ENCODE measurements around the gene CFAP46.
"Not testable (repeated sequence)": the region's sequence is repeated elsewhere in the genome, so short reads cannot be mapped to it uniquely, and the experiment has no call there.

Gene CFAP46

DNA sequence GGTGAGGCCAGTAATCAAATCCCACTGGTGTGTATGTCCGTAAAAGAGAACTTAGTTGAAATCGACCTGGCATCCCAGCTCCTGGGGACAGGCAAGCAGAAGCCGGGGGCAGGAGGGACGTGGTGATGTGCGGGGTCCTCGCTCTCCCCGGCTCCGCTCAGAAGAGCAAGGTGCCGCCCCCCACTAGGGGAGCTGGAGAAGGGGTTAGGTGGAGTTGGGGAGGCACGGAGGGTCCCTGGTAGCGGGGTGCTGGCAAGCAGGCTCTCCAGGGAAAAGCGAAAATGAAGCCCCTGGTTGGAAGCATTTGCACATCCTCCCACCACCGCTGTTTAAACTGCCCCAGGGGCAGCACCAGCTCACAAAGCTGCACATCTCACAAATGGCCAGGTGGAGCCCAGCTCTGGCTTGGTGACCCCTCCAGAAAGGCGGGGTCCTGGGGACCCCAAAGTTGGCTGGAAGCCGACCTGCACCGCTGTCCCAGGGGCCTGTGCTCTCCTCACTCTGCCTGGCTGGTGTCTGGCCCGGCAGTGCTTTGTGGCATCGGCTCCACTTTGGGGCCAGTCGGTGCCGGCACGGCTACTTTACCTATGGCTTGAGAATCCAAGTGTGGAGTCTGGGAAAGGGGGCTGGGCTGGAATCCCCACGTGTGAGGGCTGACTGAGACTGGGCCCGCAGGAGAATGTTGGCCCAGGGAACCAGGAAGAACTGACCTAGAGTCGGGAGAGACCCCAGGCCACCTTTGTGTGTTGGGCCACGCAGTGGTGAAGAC is 2.9 kb upstream of the CFAP46 start:
- DNase-seq (ENCODE audit: low read depth in 3 of 3), result no peak

DNA sequence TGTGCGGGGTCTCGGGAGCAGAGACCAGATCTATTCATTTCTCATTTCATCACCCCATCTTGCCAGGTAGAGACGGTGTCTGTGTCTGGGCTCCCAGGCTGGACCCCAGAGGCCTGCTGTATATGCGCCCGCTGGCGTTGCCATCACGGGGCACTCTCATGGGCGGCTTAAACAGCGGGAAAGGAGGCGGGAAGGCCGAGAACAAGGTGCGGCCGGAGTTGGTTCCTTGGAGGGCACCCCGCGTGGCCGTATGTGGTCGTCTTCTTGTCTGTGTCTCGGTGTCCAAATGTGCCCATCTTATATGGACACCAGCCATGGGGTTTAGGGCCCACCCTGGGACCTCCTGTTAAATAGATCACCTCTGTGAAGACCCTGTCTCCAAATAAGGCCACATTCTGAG is 2.1 kb upstream of the CFAP46 start:
- no peak for DNase-seq (ENCODE audit: low read depth in 3 of 3)

DNA sequence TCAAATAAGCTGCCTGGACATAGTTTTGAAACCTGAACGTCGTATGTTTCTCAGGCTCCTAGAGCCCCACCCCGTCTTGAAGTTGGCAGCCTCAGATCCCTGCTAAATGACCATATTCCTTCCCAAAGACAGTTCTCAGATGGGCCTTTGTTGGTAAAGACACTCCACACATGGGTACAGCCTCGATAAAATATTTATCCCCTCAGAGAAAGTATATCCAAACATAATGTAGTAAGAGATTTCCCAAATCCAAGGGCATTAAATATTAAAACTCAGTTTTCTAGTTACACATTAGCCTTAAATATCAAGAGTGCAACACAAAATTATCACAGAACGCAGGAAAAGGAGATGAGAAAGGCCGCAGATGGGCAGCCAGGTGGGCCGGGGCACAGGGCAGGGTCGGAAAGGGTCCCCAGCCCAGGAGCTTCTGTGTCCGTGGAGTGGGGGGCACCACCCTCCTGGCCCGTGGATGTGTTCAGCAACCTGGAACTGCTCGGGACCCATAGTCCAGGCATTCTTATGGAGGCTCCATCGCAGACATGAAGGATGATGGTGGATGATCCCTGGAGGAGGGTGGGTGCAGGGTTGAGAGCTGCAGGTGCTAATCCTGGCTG is 1.5 kb upstream of the CFAP46 start:
- DNase-seq (ENCODE audit: low read depth in 3 of 3), result no peak

DNA sequence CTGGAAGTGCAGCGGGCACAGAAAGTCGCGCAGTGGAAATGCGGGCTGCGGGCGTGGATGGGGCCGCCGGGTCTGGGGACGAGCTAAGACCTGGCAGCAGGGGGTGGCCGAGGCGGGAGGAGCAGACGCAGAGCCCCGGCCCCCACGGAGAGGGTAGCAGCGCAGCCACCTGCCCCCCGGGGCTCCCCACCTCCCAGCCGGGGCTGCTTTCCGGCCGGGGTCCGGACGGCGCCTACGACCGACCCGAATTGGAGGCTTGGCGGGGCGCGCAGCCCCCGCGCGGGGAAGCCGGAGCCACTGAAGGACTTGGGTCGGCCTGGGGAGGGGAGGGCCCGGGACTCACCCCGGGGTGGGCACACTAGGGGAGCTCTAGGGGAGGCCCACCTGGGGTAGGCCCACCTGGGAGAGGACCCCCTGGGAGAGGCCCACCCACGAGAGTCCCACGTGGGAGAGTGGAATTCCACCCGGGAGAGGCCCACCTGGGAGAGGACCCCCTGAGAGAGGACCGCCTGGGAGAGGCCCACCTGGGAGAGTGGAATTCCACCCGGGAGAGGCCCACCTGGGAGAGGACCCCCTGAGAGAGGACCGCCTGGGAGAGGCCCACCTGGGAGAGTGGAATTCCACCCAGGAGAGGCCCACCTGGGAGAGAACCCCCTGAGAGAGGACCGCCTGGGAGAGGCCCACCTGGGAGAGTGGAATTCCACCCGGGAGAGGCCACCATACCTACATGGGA is 854 bp upstream of the CFAP46 start:
- DNase-seq (ENCODE audit: low read depth in 3 of 3), result no peak

DNA sequence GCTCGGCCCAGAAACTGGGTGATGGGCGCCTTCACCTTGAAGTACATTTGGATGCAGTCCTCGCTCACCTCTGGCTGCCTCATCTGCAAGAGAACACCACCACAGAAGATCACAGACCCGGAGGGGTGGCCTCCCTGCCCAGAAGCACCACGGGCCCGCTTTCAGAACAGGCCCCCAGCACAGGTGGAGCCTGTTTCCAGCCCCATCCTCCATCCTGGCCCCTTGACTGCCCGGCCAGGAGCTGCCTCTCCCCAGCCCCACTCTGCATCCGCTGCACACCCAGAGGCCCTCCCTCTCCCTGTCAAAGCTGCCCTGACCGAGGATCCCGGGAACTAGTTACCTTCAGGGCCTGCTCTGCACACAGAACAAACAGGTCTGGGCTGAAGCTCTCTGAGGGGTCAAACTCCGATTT is 724 bp downstream of the CFAP46 start:
- no peak for DNase-seq (ENCODE audit: low read depth in 3 of 3)

DNA sequence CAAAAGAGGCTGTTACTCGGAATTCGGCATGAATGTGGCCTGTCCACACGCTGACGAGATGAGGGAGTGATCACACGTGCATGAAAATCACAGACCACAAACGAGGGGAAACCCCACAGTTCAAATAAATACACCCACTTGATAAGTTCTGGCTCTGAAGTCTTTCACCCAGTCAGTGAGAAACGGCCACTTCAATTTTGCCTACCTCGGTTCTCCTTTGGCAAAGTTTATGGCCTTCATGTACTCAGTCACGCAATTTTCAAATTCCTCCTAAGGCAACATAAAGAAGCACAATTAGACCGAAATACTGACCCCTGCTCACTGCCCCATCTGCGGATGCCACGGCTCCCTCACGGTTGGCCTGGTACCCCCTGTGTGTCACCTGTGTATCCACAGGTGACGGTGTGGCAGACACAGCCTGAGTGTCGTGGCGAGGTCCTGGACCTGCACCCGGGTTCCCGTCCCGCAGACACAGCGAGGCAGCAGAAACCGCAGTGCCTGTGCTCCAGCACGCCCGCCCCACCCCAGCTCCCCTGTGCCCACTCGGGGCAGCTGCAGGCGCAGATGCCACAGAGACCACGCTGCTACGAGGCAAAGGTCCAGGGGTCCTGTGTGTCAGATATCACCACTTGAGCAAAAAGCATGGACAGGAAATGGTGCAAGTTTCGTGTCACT is 1.4 kb downstream of the CFAP46 start:
- DNase-seq (ENCODE audit: low read depth in 3 of 3), result no peak

DNA sequence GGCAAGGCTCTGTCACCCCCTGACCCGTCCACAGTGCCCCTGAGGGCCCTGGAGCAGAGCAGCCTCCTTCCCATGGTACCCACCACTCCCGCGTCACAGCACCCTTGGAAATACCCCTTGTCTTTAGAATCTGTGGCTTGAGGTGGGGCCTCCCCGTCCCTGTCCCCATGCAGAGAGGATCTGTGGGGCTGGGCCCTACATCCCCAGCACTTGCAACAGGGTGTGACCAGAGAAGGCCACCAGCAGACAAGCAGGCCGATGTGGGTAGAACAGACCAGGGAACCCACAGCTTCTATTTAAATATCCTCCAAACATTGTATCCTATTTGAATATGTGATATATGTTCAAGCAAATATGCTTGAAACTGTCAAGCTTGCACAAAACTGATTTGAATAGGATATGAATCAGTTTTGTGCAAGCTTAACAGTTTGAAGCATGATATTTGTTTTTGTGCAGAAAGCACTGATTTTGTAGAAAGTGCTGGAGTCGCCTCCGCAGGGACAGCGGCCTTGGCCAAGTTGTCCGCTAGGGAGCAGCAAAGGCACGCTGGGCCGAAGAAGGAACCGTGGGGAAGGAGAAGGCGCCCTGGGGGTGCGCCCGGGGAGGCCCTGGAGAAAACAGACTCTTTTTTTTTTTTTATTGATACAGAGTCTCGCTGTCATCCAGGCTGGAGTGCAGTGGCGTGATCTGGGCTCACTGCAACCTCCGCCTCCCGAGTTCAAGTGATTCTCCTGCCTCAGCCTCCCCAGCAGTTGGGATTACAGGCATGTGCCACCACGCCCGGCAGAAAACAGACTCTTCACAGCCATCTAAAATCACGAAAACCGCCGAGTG is 2.2 kb downstream of the CFAP46 start:
- no peak for DNase-seq (ENCODE audit: low read depth in 3 of 3)

DNA sequence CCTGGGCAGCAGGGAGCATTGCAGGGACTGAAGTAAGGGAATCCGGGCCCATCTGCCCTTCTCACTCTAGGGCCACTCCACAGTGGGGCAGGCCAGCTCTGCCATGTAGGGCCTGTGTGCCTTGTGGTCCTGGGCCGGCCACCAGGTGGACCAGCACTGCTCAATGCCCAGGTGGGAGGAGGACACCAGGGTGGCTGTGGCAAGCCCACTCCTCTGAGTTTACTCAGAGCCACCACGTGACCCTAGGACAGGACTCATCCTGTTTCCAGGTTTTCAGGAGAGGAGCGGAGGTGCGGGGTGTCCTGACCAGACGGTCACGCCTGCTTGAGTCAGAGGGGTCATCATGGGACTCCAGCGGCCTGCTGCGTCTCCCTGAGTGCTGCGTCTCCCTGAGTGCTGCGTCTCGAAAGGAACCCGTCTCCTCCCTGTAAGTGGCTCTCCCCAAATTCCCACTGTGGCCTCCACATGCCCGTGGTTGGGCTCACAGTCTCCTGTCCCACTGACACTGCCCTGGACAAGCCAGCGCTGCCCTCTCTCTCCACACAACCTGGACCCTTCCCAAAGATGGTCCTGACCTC is 2.9 kb downstream of the CFAP46 start:
- no peak for DNase-seq (ENCODE audit: low read depth in 3 of 3)

DNA sequence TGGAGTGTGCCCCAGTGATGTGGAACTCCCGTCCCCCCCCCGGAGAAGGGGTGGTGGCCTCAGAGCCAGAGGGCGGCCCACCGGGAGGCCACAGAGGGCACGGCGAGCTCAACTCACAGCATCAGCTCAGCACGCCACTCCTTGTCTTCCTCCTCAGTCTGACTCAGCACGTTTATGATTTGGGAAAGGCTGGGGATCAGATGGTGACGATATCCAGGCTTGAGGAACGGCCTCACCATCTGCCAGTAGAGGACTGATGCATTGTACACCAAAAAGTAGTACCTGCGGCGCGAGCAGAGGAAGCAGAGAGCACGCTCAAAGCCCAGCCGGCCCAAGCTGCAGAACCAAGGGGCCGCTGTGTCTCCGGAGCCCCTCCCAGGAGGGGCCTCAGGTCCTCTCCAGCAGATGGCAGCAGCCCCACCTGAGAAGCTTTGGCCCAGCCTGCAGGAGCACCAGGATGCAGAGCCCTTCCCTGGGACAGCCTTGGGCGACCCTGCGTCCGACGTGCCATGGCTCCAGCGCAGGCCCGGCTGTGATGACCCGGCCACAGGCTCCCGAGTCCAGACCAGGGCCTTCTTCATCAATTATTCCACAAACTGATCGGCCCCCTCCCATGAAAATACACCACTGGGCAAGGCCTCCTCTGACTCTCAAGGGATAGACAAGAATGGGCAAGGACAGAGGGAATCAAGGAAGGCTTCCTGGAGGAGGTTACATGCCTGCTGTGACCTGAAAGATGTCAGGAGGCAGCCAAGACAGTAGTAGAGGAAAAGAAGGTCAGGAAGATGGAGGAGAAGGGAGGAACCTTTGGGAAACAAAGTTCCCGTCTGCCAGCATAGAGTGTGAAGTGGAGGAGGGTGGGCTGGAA is 3.7 kb downstream of the CFAP46 start:
- DNase-seq (ENCODE audit: low read depth in 3 of 3), result no peak

DNA sequence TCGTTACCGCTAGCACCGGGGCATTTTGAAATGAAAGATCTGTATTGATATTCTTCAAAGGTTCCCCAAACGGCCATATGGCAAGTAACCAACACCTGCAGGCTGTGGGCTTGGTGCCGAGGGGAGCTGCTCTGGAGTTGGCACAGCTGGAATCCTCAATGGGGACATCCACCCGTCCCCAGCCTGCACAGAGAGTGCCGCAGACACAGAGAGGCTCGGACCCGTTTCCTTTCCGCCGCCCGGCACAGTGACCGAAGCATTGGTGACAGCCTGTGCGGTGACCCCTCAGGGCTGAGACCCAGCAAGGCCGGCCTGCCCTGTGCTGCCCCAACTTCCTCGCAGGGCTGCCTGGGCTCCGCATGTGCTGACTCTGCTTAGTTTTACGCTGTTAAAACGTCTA is 4.5 kb downstream of the CFAP46 start:
- DNase-seq (ENCODE audit: low read depth in 3 of 3), result no peak

DNA sequence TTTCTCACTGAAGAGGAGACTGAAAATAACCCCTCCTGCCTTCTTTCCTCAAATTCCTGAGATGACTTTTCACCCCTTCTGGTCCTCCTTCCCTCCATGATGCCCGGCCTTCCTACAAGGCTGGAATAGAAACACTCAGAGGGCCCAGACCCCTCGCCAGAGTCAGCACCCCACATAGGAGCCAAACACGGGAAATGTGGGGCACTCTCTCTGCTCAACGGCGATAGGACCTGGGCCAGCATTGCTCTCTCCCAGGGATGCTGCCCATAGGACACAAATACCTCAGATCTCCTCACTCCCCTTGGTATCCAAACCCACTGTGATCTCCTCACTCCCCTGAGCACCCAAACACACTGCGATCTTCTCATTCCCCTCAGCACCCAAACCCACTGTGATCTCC is 7.4 kb downstream of the CFAP46 start:
- no peak for DNase-seq (ENCODE audit: low read depth in 3 of 3)

DNA sequence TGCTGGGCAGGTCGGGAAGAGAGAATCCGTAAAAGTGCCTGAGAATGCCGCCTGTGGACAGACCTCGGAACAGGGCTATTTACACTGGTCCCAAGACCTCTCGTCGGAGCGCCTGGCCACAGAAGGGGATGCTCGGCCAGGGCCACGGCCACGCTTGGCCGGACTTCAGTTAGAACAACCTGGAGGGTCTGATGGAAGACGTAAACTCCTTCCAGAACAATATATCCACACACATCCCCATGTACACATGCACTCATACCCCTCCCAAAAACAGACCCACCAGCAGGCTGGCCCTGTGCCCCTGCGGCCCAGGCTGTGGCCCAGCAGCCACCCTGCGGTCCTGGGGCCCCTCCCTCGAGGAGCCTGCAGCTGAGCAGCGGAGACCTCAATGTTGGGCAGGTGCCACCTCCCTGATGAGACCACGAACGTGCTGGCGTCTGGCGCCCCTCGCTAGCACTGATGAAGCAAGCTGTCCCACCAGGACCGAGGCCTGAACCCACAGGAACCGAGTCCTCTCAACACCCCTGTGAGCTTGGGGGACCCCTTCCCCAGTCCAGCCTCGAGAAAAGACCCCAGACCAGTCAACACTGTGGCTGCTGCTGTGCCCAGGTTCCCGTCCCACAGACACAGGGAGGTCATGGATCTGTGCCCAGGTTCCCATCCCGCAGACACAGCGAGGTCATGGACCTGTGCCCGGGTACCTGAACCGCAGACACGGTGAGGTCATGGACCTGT is 8.9 kb downstream of the CFAP46 start:
- DNase-seq (ENCODE audit: low read depth in 3 of 3), result no peak

DNA sequence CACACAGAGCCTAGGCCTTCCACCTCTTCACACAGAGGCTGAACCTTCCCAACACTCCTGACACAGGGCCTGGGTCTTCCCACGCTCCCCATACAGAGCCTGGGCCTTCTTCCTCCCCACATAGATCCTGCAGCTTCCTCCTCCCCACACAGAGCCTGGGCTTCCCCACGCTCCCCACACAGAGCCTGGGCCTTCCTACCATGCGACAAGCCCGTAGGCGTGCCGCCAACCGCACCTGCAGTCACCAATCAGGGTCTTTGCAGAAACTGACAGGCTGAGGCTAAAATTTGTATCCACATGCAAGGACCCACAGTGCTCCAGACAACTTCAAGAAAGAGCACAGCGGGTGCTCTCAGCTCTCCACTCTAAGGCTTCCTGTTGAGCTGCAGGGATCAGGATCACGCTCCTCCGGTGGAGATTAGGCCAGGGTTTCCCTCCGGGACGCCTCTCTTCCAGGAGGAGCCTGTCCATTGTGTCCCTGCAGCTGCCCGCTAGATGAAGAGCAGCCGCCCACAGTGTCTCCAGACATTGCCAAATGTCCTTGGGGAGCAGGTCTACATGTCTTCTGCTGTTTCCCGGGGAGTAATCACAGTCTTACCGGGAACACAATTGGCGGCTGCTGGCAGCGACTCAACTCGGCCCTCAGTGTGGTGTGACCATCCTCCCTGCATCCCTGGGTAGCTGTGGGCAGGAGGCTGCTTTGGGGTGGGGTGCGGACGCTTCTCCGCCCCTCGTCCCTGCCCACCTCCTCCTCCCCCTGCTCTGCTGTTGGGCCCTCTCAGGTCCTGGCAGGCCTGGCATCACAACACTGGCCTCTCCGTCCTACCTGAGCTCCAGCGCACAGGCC is 9.7 kb downstream of the CFAP46 start:
- DNase-seq (ENCODE audit: low read depth in 3 of 3), result no peak

DNA sequence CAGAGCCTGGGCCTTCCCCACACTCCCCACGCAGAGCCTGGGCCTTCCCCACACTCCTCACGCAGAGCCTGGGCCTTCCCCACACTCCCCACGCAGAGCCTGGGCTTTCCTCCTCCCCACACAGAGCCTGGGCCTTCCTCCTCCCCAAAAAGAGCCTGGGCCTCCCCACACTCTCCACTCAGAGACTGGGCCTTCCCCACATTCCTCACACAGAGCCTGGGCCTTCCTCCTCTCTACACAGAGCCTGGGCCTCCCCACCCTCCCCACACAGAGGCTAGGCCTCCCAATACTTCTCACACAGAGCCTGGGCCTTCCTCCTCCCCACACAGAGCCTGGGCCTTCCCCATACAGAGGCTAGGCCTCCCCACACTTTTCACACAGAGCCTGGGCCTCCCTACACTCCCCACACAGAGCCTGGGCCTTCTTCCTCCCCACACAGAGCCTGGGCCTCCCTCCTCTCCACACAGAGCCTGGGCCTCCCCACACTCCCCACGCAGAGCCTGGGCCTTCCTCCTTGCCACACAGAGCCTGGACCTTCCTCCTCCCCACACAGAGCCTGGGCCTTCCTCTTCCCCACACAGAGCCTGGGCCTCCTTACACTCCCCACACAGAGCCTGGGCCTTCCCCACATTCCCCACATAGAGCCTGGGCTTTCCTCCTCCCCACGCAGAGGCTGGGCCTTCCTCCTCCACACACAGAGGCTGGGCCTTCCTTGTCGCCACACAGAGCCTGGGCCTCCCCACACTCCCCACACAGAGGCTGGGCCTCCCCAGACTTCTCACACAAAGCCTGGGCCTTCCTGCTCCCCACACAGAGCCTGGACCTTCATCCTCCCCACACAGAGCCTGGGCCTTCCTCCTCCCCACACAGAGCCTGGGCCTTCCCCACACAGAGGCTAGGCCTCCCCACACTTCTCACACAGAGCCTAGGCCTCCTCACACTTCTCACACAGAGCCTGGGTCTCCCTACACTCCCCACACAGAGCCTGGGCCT is 10.8 kb downstream of the CFAP46 start:
- DNase-seq (ENCODE audit: low read depth in 3 of 3), result not testable (repeated sequence)

DNA sequence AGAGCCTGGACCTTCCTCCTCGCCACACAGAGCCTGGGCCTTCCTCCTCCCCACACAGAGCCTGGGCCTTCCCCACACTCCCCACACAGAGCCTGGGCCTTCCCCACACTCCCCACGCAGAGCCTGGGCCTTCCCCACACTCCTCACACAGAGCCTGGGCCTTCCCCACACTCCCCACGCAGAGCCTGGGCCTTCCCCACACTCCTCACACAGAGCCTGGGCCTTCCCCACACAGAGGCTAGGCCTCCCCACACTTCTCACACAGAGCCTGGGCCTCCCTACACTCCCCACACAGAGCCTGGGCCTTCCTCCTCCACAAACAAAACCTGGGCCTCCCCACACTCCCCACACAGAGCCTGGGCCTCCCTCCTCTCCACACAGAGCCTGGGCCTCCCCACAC is 11.7 kb downstream of the CFAP46 start:
- not testable (repeated sequence) for DNase-seq (ENCODE audit: low read depth in 3 of 3)

DNA sequence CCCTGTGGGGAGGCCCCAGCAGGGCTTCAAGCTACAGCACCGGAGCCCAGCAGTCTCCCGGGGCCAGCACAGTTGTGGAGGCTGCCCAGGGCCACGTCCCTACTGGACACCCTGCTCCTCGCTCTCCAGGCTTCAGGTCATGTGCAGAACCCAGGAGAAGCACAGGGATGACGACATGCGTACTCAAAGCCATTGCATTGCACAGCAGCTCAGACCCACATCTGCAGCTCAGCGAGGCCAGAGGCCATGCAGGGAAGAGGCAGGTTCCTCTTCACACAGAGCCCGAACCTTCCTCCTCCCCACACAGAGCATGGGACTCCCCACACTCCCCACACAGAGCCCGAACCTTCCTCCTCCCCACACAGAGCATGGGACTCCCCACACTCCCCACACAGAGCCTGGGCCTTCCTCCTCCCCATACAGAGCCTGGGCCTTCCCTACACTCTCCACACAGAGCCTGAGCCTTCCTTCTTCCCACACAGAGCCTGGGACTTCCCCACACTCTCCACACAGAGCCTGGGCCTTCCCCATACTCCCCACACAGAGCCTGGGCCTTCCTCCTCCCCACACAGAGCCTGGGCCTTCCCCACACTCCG is 12.3 kb downstream of the CFAP46 start:
- no peak for DNase-seq (ENCODE audit: low read depth in 3 of 3)

DNA sequence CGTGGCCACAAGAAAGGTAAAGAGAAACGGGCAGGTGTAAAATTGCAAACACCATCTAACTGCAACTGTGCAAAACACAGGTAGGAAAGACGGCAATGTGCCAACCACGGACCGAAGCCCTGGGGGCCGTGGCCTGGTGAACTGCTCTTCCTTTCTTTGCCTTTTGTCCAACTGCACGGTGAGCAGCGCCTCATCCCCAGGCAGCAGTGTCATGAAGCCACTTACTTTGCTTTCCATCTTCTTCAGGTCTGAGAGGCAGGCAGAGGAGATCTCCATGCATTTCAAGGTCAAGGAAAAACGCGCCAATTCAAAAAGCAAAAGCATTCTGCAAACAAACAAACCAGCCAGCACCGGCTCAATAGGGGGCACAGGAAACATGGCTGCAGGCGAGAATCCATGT is 12.9 kb downstream of the CFAP46 start:
- no peak for DNase-seq (ENCODE audit: low read depth in 3 of 3)

All from stimulated activated CD4-positive, alpha-beta T cell treated with anti-CD3 and anti-CD28 coated beads, TNF-alpha, amount 100 ng/mL, for 4 hours (primary cell).